GM12891 (cell line): Measurements from ENCODE around the gene GNAI1.

ENCODE experiments used
- PAX5 ChIP-seq: IDR thresholded peaks from 2 replicates; pipeline ENCODE4 v1.6.1; 2011; ENCODE audit warnings: low read length, moderate library complexity, mild to moderate bottlenecking; ENCODE audit not compliant: insufficient read depth, severe bottlenecking
- POLR2A ChIP-seq: IDR thresholded peaks from 2 replicates; pipeline ENCODE4 v1.6.1; 2011; ENCODE audit warnings: low read depth, low read length, control low read depth
- POLR2AphosphoS5 ChIP-seq: IDR thresholded peaks from 2 replicates; pipeline ENCODE4 v1.6.1; 2011; ENCODE audit warnings: low read depth, low read length, control low read depth
- POU2F2 ChIP-seq: IDR thresholded peaks from 2 replicates; pipeline ENCODE4 v1.6.1; 2011; ENCODE audit warnings: low read depth, mild to moderate bottlenecking, control low read depth, low read length, moderate library complexity
- SPI1 ChIP-seq: IDR thresholded peaks from 2 replicates; pipeline ENCODE4 v1.6.1; 2011; ENCODE audit warnings: low read depth, low read length, control low read depth
- TAF1 ChIP-seq: IDR thresholded peaks from 2 replicates; pipeline ENCODE4 v1.6.1; 2011; ENCODE audit warnings: low read depth, low read length, control low read depth

DNA sequence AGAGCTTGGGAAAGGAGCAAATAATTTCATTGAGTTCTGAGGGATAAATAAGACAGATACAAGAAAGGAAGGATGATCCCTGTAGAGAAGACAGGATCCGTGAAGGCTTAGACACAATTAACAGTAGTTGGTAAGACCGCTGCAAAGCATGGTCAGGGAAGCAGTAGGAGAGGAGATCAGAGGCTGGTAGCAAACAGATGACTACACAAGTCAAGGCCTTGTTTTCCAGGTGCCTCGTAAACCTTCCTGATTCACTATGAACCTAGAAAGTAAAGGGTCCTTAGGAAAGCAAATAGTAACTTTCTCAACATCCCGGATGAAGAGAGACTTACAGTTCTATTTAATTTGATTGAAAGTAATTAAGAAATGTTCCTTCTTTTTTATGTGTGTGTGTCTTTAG is 118.6 kb downstream of the GNAI1 start:
- TF ChIP-seq POLR2A (no peak), TAF1 (no peak), POLR2AphosphoS5 (no peak), PAX5 (no peak), SPI1 (no peak), POU2F2 (no peak)
